ENCODE results near the gene SRP54.
A peak's percentile ranks its signal among the peaks of the same experiment; 100 is the strongest.
"Not testable (repeated sequence)": the region's sequence is repeated elsewhere in the genome, so short reads cannot be mapped to it uniquely, and the experiment has no call there.

Gene SRP54

GRCh38 chr14:35046751-35047536, 64.2 kb downstream of the SRP54 start:
- peak in 1 of 2 donors; percentile 7 for DNase-seq (ENCODE audit: low read depth in 2 of 2)

DNA sequence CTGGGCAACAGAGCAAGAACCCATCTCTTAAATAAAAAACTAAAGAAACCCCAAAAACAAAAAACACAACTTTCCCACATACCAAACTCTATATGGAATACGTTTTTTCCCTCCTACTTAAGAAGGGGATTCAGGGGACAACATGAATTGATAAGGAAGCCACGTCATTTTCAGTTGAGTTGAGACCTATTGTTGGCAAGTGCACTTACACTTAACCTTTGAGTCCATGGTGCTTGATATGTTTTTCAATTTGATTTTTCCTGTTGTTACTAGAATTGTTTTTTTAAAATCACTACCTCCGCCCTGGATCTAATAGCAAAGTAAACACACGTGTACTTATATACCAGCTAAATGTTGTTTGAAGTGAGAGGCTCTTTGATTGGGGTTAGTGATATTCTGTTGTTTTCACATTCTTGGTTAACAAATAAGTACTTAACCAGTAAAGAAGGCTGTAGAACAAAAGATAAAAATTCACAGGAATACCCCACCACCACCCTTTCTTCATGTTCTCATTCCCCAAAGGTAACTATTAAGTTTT, 65.3 kb downstream of the SRP54 start:
- DNase-seq (ENCODE audit: low read depth in 2 of 2), result no peak

- no peak for DNase-seq (ENCODE audit: low read depth in 2 of 2)
These were observed 67.9 kb downstream of the SRP54 start for GRCh38 chr14:35050652-35051051.

GRCh38 chr14:35051796-35052195, 69.0 kb downstream of the SRP54 start:
- no peak for DNase-seq (ENCODE audit: low read depth in 2 of 2)

- no peak for DNase-seq (ENCODE audit: low read depth in 2 of 2)
These were observed 69.8 kb downstream of the SRP54 start for GRCh38 chr14:35052637-35053036.

GRCh38 chr14:35061113-35061791, 78.5 kb downstream of the SRP54 start:
- DNase-seq (ENCODE audit: low read depth in 2 of 2), result not testable (repeated sequence)

- DNase-seq (ENCODE audit: low read depth in 2 of 2), result not testable (repeated sequence)
These were observed 82.9 kb downstream of the SRP54 start for GRCh38 chr14:35065731-35066130.

DNA sequence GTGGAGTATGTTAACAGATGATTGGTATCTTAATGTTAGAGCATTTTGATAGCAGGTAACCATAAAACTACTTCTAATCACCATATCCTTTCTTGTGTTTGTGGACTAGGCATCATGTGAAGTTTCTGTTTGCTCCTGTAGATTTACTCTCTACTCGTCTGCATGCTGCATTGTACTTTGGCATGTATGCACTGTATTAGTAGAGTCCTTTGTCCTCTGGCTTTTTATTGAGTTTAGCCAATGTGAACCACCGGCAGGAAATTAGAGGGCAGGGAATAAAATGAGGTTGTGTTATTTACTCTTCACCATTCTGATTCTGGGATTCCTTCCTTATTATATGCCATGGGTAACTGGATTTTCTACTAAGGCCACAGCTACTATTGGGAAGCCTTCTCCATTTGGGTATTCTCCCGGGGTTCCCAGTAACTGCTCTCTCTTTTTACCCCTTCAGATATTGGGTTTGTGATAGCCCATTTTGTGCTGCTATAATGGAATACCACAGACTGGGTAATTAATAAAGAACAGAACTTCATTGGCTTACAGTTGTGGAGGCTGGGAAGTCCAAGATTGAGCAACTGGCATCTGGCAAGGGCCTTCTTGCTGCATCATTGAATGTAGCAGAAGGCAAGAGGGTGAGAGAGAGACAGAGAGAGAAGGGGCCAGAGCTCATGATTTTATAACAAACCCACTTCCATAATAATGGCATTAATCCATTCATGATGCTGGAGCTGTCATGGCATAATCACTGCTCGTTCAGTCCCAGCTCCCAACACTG, 85.6 kb downstream of the SRP54 start:
- DNase-seq (ENCODE audit: low read depth in 2 of 2), result no peak

DNA sequence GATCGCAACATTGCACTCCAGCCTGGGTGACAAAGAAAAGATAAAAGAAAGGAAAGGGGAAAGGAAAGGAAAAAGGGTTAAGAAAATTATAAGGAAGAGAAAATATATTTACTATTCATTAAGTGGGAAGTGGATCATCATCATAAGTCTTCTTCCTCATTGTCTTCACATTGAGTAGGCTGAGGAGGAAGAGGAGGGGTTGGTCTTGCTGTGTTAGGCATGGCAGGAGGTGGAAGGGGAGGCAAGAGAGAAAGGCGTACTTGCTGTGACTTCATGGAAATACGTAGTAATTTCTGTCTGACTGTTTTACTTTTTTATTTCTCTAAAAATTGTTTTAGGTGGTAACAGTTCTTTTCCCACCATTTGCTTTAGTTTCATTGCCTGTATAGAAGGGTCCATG, 89.4 kb downstream of the SRP54 start:
- no peak for DNase-seq (ENCODE audit: low read depth in 2 of 2)

DNA sequence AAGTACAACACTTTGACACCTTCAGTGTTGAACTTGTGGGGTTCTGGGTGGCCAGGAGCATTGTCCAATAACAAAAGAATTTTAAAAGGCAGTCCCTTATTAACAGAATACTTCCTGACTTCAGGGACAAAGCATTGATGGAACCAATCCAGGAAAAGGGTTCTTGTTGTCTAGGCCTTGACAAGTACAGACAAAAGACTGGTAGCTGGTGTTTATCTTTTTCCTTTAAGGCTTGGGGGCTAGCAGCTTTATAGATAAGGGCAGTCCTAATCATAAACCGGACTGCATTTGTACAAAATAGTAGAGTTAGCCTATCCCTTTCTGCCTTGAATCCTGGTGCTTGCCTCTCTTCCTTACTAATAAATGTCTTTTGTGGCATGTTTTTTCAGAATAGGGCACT, 90.7 kb downstream of the SRP54 start:
- no peak for DNase-seq (ENCODE audit: low read depth in 2 of 2)

GRCh38 chr14:35078082-35078481, 95.3 kb downstream of the SRP54 start:
- no peak for DNase-seq (ENCODE audit: low read depth in 2 of 2)
